GM23338 (cell line): ENCODE data around the gene NEK11. TPM values are rescaled to one million over a fixed set of nuclear protein-coding genes. Genes with fewer than 3 reads are reported as not detected.

Experiments
- ATAC-seq: fragments of 200-7000 bp; cut with Tn5 transposase; 3 replicates; pipeline ENCODE4 v1.9.1; 2020
- DNase-seq: peaks from one replicate; pipeline ENCODE4 v3.0.0-alpha.2; 2015; ENCODE audit warnings: low spot score
- H2AFZ ChIP-seq: fragments of 200-600 bp; sonication (generic); 2 replicates; pipeline ENCODE4 v1.8.0; 2016; ENCODE audit warnings: antibody characterized with exemption, mild to moderate bottlenecking, moderate library complexity
- H3F3A ChIP-seq: fragments of 200-600 bp; sonication (generic); replicated peaks from 2 replicates; pipeline ENCODE4 v1.8.0; 2017; ENCODE audit warnings: antibody characterized with exemption, mixed run types, low read depth
- H3K27ac ChIP-seq: fragments of 200-600 bp; sonication (generic); 2 replicates; pipeline ENCODE4 v1.6.1; 2016; ENCODE audit warnings: low read depth
- H3K27me3 ChIP-seq: fragments of 200-600 bp; sonication (generic); 2 replicates; pipeline ENCODE4 v1.8.0; 2016; ENCODE audit warnings: mild to moderate bottlenecking, mixed run types, moderate library complexity; ENCODE audit not compliant: insufficient read depth
- H3K36me3 ChIP-seq: fragments of 200-600 bp; sonication (generic); 2 replicates; pipeline ENCODE4 v1.8.0; 2016; ENCODE audit warnings: mild to moderate bottlenecking; ENCODE audit not compliant: insufficient read depth
- H3K4me1 ChIP-seq: fragments of 200-600 bp; sonication (generic); 2 replicates; pipeline ENCODE4 v1.8.0; 2016; ENCODE audit warnings: mild to moderate bottlenecking, moderate library complexity; ENCODE audit not compliant: insufficient read depth
- H3K4me2 ChIP-seq: fragments of 200-600 bp; sonication (generic); 2 replicates; pipeline ENCODE4 v1.7.1; 2017; ENCODE audit warnings: mixed run types
- H3K4me3 ChIP-seq: fragments of 200-600 bp; sonication (generic); 2 replicates; pipeline ENCODE4 v1.6.1; 2016; ENCODE audit warnings: mixed run types
- H3K79me2 ChIP-seq: fragments of 200-600 bp; sonication (generic); replicated peaks from 2 replicates; pipeline ENCODE4 v1.8.0; 2017; ENCODE audit warnings: mild to moderate bottlenecking; ENCODE audit not compliant: insufficient read depth
- H3K9me2 ChIP-seq: fragments of 200-600 bp; sonication (generic); 2 replicates; pipeline ENCODE4 v1.8.0; 2017; ENCODE audit not compliant: insufficient read depth
- H4K20me1 ChIP-seq: fragments of 200-600 bp; sonication (generic); replicated peaks from 2 replicates; pipeline ENCODE4 v1.8.0; 2017; ENCODE audit warnings: mild to moderate bottlenecking; ENCODE audit not compliant: insufficient read depth
- H3K27ac Mint-ChIP-seq: 2 replicates; pipeline ENCODE4 v1.8.0; 2020; ENCODE audit warnings: inconsistent platforms, mild to moderate bottlenecking, moderate library complexity, mixed read lengths
- H3K27me3 Mint-ChIP-seq: 3 replicates; pipeline ENCODE4 v1.8.0; 2022; ENCODE audit warnings: low read depth, mild to moderate bottlenecking, moderate library complexity, mixed read lengths, inconsistent platforms; ENCODE audit not compliant: insufficient read depth, poor library complexity
- H3K36me3 Mint-ChIP-seq: 3 replicates; pipeline ENCODE4 v1.8.0; 2021; ENCODE audit warnings: low read depth, mild to moderate bottlenecking, inconsistent platforms, moderate library complexity, mixed read lengths
- H3K4me1 Mint-ChIP-seq: 3 replicates; pipeline ENCODE4 v1.8.0; 2020; ENCODE audit warnings: mild to moderate bottlenecking, inconsistent platforms, mixed read lengths
- H3K4me3 Mint-ChIP-seq: 3 replicates; pipeline ENCODE4 v1.8.0; 2021; ENCODE audit warnings: moderate library complexity, mild to moderate bottlenecking, inconsistent platforms, mixed read lengths
- H3K9me3 Mint-ChIP-seq: 3 replicates; pipeline ENCODE4 v1.8.0; 2020; ENCODE audit warnings: moderate library complexity, mild to moderate bottlenecking, inconsistent platforms, mixed read lengths
- EZH2 ChIP-seq: fragments of 200-600 bp; sonication (generic); IDR thresholded peaks from one replicate; pipeline ENCODE4 v1.8.0; 2017; ENCODE audit warnings: antibody characterized with exemption, mild to moderate bottlenecking, low read depth; ENCODE audit not compliant: unreplicated experiment
- EZH2phosphoT487 ChIP-seq: fragments of 200-600 bp; sonication (generic); IDR thresholded peaks from one replicate; pipeline ENCODE4 v1.8.1; 2018; ENCODE audit warnings: antibody characterized with exemption; ENCODE audit not compliant: unreplicated experiment
- JUNB ChIP-seq: IDR thresholded peaks from one replicate; pipeline ENCODE4 v1.6.1; 2016; ENCODE audit warnings: antibody characterized with exemption; ENCODE audit not compliant: unreplicated experiment
- NANOG ChIP-seq: IDR thresholded peaks from 2 replicates; pipeline ENCODE4 v1.6.1; 2016; ENCODE audit warnings: antibody characterized with exemption, borderline replicate concordance
- POLR2AphosphoS5 ChIP-seq: IDR thresholded peaks from 2 replicates; pipeline ENCODE4 v1.6.1; 2016; ENCODE audit warnings: antibody characterized with exemption, low read depth
- polyA plus RNA-seq: library from polyadenylated mRNA; unstranded; fragments of >200 nt; fragmentation: Nextera tagmentation; extraction: Ambion mirVana; gene quantifications from 2 replicates; pipeline ENCODE4 v1.2.1, GENCODE V29; 2016
- total RNA-seq: library from RNA; depleted of rRNA; stranded (reverse); fragments of >200 nt; shearing (Covaris generic); gene quantifications from 2 replicates; pipeline ENCODE4 v1.2.3, GENCODE V29; 2014
- TF ChIP-seq, protein P1 (sequence below), 2 experiments: fragments of 200-600 bp in 1 of 2; sonication (generic) in 1 of 2; conservative IDR thresholded peaks; 2 replicates each; pipeline versions ENCODE4 v1.5.1 to v1.6.1; 2016 to 2017; ENCODE audit warnings: antibody characterized with exemption in 2 of 2, low read depth in 2 of 2, mild to moderate bottlenecking in 2 of 2, moderate library complexity in 1 of 2
- TF ChIP-seq, protein P2 (sequence below): IDR thresholded peaks from 2 replicates; pipeline ENCODE4 v1.6.1; 2016; ENCODE audit warnings: antibody characterized with exemption
- TF ChIP-seq, protein P3 (sequence below): fragments of 250-450 bp; sonication (Bioruptor Pico); IDR thresholded peaks from 2 replicates; pipeline ENCODE4 v1.5.0; 2020; ENCODE audit warnings: mild to moderate bottlenecking, moderate library complexity

Gene NEK11
- total and polyA plus RNA-seq, 2 experiments from 2014 or later, result 0.80 to 1.1 TPM

DNA sequence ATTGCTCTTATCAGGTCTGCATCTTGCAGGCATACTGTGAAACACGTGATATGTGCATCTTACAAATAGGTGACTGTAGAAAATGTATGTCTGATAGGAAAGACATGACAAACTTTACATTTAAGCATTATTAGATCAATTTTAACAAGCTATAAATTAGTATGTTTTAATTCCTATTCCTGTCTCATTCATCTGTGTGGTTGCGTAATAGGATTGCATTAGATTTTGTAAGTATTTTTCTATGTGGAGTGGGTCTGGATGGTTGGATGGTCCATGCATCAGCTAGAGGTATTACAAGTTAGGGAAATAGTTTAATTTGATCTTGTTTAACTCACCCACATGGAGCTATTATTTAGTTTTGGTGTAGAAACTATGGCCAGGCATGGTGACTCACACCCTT is 18.9 kb upstream of the NEK11 start:
- Mint-ChIP-seq H3K4me1 (no peaks in the 10 kb centered on the region), H3K4me3 (no peak overlapping the region), H3K9me3 (no peaks in the 10 kb centered on the region), H3K27ac (no peak overlapping the region), H3K27me3 (peaks cover 6% of the 10 kb centered on the region), H3K36me3 (peaks cover 21% of the 10 kb centered on the region)
- ATAC-seq (no peak), DNase-seq (no peak)
- Histone ChIP-seq H3K36me3 (no peaks in the 10 kb centered on the region), H2AFZ (no peak overlapping the region), H3K4me1 (no peaks in the 10 kb centered on the region), H4K20me1 (no peaks in the 10 kb centered on the region; the same call in none of the 2 replicates), H3K27ac (no peak overlapping the region), H3K4me3 (no peak overlapping the region), H3F3A (no peaks in the 10 kb centered on the region), H3K79me2 (no peaks in the 10 kb centered on the region), H3K9me2 (no peaks in the 10 kb centered on the region), H3K27me3 (no peaks in the 10 kb centered on the region), H3K4me2 (no peak overlapping the region)
- TF ChIP-seq JUNB, result no peak
- TF ChIP-seq, protein P1, sequence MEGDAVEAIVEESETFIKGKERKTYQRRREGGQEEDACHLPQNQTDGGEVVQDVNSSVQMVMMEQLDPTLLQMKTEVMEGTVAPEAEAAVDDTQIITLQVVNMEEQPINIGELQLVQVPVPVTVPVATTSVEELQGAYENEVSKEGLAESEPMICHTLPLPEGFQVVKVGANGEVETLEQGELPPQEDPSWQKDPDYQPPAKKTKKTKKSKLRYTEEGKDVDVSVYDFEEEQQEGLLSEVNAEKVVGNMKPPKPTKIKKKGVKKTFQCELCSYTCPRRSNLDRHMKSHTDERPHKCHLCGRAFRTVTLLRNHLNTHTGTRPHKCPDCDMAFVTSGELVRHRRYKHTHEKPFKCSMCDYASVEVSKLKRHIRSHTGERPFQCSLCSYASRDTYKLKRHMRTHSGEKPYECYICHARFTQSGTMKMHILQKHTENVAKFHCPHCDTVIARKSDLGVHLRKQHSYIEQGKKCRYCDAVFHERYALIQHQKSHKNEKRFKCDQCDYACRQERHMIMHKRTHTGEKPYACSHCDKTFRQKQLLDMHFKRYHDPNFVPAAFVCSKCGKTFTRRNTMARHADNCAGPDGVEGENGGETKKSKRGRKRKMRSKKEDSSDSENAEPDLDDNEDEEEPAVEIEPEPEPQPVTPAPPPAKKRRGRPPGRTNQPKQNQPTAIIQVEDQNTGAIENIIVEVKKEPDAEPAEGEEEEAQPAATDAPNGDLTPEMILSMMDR (conservative IDR thresholded peaks at IDR 0.05; ENCODE audit: low read depth in 2 of 2), result no peak
- no peak for TF ChIP-seq EZH2
- TF ChIP-seq POLR2AphosphoS5, result no peak
- TF ChIP-seq, protein P2, sequence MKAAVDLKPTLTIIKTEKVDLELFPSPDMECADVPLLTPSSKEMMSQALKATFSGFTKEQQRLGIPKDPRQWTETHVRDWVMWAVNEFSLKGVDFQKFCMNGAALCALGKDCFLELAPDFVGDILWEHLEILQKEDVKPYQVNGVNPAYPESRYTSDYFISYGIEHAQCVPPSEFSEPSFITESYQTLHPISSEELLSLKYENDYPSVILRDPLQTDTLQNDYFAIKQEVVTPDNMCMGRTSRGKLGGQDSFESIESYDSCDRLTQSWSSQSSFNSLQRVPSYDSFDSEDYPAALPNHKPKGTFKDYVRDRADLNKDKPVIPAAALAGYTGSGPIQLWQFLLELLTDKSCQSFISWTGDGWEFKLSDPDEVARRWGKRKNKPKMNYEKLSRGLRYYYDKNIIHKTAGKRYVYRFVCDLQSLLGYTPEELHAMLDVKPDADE, result no peak
- TF ChIP-seq, protein P3, sequence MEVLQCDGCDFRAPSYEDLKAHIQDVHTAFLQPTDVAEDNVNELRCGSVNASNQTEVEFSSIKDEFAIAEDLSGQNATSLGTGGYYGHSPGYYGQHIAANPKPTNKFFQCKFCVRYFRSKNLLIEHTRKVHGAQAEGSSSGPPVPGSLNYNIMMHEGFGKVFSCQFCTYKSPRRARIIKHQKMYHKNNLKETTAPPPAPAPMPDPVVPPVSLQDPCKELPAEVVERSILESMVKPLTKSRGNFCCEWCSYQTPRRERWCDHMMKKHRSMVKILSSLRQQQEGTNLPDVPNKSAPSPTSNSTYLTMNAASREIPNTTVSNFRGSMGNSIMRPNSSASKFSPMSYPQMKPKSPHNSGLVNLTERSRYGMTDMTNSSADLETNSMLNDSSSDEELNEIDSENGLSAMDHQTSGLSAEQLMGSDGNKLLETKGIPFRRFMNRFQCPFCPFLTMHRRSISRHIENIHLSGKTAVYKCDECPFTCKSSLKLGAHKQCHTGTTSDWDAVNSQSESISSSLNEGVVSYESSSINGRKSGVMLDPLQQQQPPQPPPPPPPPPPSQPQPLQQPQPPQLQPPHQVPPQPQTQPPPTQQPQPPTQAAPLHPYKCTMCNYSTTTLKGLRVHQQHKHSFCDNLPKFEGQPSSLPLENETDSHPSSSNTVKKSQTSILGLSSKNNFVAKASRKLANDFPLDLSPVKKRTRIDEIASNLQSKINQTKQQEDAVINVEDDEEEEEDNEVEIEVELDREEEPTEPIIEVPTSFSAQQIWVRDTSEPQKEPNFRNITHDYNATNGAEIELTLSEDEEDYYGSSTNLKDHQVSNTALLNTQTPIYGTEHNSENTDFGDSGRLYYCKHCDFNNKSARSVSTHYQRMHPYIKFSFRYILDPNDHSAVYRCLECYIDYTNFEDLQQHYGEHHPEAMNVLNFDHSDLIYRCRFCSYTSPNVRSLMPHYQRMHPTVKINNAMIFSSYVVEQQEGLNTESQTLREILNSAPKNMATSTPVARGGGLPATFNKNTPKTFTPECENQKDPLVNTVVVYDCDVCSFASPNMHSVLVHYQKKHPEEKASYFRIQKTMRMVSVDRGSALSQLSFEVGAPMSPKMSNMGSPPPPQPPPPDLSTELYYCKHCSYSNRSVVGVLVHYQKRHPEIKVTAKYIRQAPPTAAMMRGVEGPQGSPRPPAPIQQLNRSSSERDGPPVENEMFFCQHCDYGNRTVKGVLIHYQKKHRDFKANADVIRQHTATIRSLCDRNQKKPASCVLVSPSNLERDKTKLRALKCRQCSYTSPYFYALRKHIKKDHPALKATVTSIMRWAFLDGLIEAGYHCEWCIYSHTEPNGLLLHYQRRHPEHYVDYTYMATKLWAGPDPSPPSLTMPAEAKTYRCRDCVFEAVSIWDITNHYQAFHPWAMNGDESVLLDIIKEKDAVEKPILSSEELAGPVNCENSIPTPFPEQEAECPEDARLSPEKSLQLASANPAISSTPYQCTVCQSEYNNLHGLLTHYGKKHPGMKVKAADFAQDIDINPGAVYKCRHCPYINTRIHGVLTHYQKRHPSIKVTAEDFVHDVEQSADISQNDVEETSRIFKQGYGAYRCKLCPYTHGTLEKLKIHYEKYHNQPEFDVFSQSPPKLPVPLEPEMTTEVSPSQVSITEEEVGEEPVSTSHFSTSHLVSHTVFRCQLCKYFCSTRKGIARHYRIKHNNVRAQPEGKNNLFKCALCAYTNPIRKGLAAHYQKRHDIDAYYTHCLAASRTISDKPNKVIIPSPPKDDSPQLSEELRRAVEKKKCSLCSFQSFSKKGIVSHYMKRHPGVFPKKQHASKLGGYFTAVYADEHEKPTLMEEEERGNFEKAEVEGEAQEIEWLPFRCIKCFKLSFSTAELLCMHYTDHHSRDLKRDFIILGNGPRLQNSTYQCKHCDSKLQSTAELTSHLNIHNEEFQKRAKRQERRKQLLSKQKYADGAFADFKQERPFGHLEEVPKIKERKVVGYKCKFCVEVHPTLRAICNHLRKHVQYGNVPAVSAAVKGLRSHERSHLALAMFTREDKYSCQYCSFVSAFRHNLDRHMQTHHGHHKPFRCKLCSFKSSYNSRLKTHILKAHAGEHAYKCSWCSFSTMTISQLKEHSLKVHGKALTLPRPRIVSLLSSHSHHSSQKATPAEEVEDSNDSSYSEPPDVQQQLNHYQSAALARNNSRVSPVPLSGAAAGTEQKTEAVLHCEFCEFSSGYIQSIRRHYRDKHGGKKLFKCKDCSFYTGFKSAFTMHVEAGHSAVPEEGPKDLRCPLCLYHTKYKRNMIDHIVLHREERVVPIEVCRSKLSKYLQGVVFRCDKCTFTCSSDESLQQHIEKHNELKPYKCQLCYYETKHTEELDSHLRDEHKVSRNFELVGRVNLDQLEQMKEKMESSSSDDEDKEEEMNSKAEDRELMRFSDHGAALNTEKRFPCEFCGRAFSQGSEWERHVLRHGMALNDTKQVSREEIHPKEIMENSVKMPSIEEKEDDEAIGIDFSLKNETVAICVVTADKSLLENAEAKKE (CRISPR knock-in tag), result no peak
- no peak for TF ChIP-seq EZH2phosphoT487
- TF ChIP-seq NANOG, result no peak
